Testis (tissue), 3 donors: Measurements from ENCODE around the gene UBAC1. TPM values are rescaled to one million over a fixed set of nuclear protein-coding genes. Genes with fewer than 3 reads are reported as not detected.
"Not testable (repeated sequence)": the region's sequence is repeated elsewhere in the genome, so short reads cannot be mapped to it uniquely, and the experiment has no call there.

Source experiments
- DNase-seq: peaks from one replicate; pipeline ENCODE4 v3.0.0-alpha.2; 2019
- H3K27ac ChIP-seq, 2 donors: fragments of 200-600 bp; sonication (generic); one replicate each; pipeline ENCODE4 v1.5.1; 2019
- H3K27me3 ChIP-seq: fragments of 200-600 bp; sonication (generic); one replicate; pipeline ENCODE4 v1.5.1; 2019
- H3K36me3 ChIP-seq: fragments of 200-600 bp; sonication (generic); one replicate; pipeline ENCODE4 v1.5.1; 2017; ENCODE audit warnings: low read depth; ENCODE audit errors: missing control alignments
- H3K4me1 ChIP-seq: fragments of 200-600 bp; sonication (generic); one replicate; pipeline ENCODE4 v1.5.1; 2019
- H3K4me3 ChIP-seq, 2 donors: fragments of 200-600 bp; sonication (generic); one replicate each; pipeline ENCODE4 v1.5.1; 2017 to 2019
- H3K9me3 ChIP-seq: fragments of 200-600 bp; sonication (generic); one replicate; pipeline ENCODE4 v1.5.1; 2017
- CTCF ChIP-seq, 3 experiments: fragments of 450-650 bp in 2 of 3; fragments of 200-600 bp in 1 of 3; sonication (generic) in 1 of 3; IDR thresholded peaks; one replicate each; pipeline ENCODE4 v1.5.1; 2016 to 2019; ENCODE audit warnings: antibody characterized with exemption in 3 of 3, mild to moderate bottlenecking in 2 of 3, moderate library complexity in 1 of 3
- POLR2A ChIP-seq: fragments of 450-650 bp; IDR thresholded peaks from one replicate; pipeline ENCODE4 v1.6.1; 2017; ENCODE audit warnings: antibody characterized with exemption, mild to moderate bottlenecking, moderate library complexity
- WGBS, 2 donors: methylation state at CpG; one replicate each; pipeline ENCODE4 v1.1.5; 2018; 5-methylcytosine and 5-hydroxymethylcytosine counted together
- intact Hi-C: fragments of 100-400 bp; cut with DNase I; formaldehyde crosslinking; loops from one replicate; pipeline ENCODE4 v1.15.1; 2023; ENCODE audit warnings: low total_unique reads
- polyA plus RNA-seq: library from polyadenylated mRNA; stranded (reverse); fragments of 350-450 nt; fragmentation: Illumina TruSeq; extraction: RNeasy Lipid Tissue Mini Kit (QIAGEN cat#74804); gene quantifications from one replicate; pipeline ENCODE4 v1.2.3, GENCODE V29; 2014; ENCODE audit warnings: low read depth, low replicate concordance; ENCODE audit not compliant: insufficient read depth
- total RNA-seq, 2 donors: library from RNA; depleted of rRNA; stranded (reverse); fragments of >200 nt; gene quantifications; one replicate each; pipeline ENCODE4 v1.2.3, GENCODE V29; 2016

UBAC1 gene
- total and polyA plus RNA-seq, 3 donors from 2014 or later, result 82.2 to 99.5 (median 92.5) TPM

GRCh38 chr9:135895202-135895848 is 65.8 kb downstream of the UBAC1 start:
- Histone ChIP-seq H3K4me1 (peaks cover 10% of the 10 kb centered on the region), H3K36me3 (no peaks in the 10 kb centered on the region), H3K9me3 (no peaks in the 10 kb centered on the region), H3K27ac (no peak overlapping the region), H3K4me3 (no peak overlapping the region), H3K27me3 (no peaks in the 10 kb centered on the region)
- TF ChIP-seq POLR2A (no peak), CTCF (IDR thresholded peaks at IDR 0.05) (no peak)
- 94 to 95% methylated on average over 4 of the region's 4 CpGs for whole genome bisulfite sequencing, 2 donors
- intact Hi-C loops, result no loop called here
- no peak for DNase-seq

GRCh38 chr9:135893104-135893503 is 68.1 kb downstream of the UBAC1 start:
- 96 to 100% methylated on average over 1 of the region's 1 CpG for WGBS, 2 donors
- Histone ChIP-seq H3K36me3 (no peaks in the 10 kb centered on the region), H3K27me3 (no peaks in the 10 kb centered on the region), H3K4me1 (peaks cover 10% of the 10 kb centered on the region), H3K9me3 (no peaks in the 10 kb centered on the region), H3K4me3 (no peak overlapping the region), H3K27ac (no peak overlapping the region)
- intact Hi-C loops, result no loop called here
- DNase-seq, result no peak
- no peak for TF ChIP-seq CTCF (IDR thresholded peaks at IDR 0.05)
- no peak for TF ChIP-seq POLR2A

- H3K9me3 ChIP-seq, DNase-seq, H3K36me3 ChIP-seq, H3K27ac ChIP-seq, intact Hi-C loops, H3K4me3 ChIP-seq, H3K27me3 ChIP-seq: not testable (repeated sequence)
- WGBS, 2 donors, result 97 to 99% methylated on average over 6 of the region's 6 CpGs
- peaks cover 18% of the 10 kb centered on the region for H3K4me1 ChIP-seq
Observed at GRCh38 chr9:135892327-135892726, 68.8 kb downstream of the UBAC1 start.

GRCh38 chr9:135891027-135891631 is 70.0 kb downstream of the UBAC1 start:
- 46 to 60% methylated on average over 8 of the region's 8 CpGs for WGBS, 2 donors
- no peak overlapping the region for H3K4me3 ChIP-seq
- H3K9me3 ChIP-seq, result no peaks in the 10 kb centered on the region
- no peak for DNase-seq
- no peaks in the 10 kb centered on the region for H3K36me3 ChIP-seq
- intact Hi-C loops, result no loop called here
- H3K4me1 ChIP-seq, result peaks cover 25% of the 10 kb centered on the region
- no peak overlapping the region for H3K27ac ChIP-seq
- no peaks in the 10 kb centered on the region for H3K27me3 ChIP-seq
- TF ChIP-seq CTCF (IDR thresholded peaks at IDR 0.05), result no peak
- no peak for TF ChIP-seq POLR2A

GRCh38 chr9:135890190-135891026 is 70.8 kb downstream of the UBAC1 start:
- Histone ChIP-seq H3K36me3 (no peaks in the 10 kb centered on the region), H3K4me3 (no peak overlapping the region), H3K9me3 (no peaks in the 10 kb centered on the region), H3K4me1 (peaks cover 25% of the 10 kb centered on the region), H3K27ac (no peak overlapping the region), H3K27me3 (no peaks in the 10 kb centered on the region)
- no peak for DNase-seq
- no peak for TF ChIP-seq POLR2A
- TF ChIP-seq CTCF (IDR thresholded peaks at IDR 0.05), result no peak
- intact Hi-C loops, result no loop called here
- WGBS, 2 donors, result 64 to 73% methylated on average over 14 to 18 of the region's 18 CpGs
